Panc1 (cell line): ENCODE data around the gene LOC101059915.

Source experiments
- ATAC-seq: fragments of 200-7000 bp; cut with Tn5 transposase; 2 replicates; pipeline ENCODE4 v1.9.1; 2020; ENCODE audit warnings: mild to moderate bottlenecking, moderate library complexity
- BruUV-seq: library from RNA; stranded (reverse); fragments of 400-500 nt; replicated peaks from 2 replicates; lab custom pipeline; 2021; lab: Mats Ljungman, UMichigan
- CTCF ChIA-PET: fragments of 300-600 bp; sonication (Branson Sonifier 250); formaldehyde crosslinking; loops from one replicate; lab custom pipeline; 2022; ENCODE audit warnings: antibody characterized with exemption; lab: Charles Lee
- POLR2A ChIA-PET: fragments of 300-600 bp; sonication (Branson Sonifier 250); formaldehyde crosslinking; loops from one replicate; lab custom pipeline; 2022; ENCODE audit warnings: antibody characterized with exemption; lab: Charles Lee
- DNase-seq: peaks from one replicate; pipeline ENCODE4 v3.0.0-alpha.2; 2010; ENCODE audit warnings: low read depth, low spot score
- H3K27ac ChIP-seq: 2 replicates; pipeline ENCODE4 v1.5.1; 2011; ENCODE audit warnings: mild to moderate bottlenecking, low read length, inconsistent platforms
- H3K27me3 ChIP-seq: fragments of 200-500 bp; sonication (Bioruptor generic); 2 replicates; pipeline ENCODE4 v1.6.0; 2014; ENCODE audit warnings: low read length, inconsistent platforms; ENCODE audit not compliant: control insufficient read depth, insufficient read depth
- H3K36me3 ChIP-seq: fragments of 200-500 bp; sonication (Bioruptor generic); 2 replicates; pipeline ENCODE4 v1.5.1; 2014; ENCODE audit warnings: inconsistent platforms, mild to moderate bottlenecking, low read length, moderate library complexity; ENCODE audit not compliant: control insufficient read depth, insufficient read depth
- H3K4me1 ChIP-seq: 2 replicates; pipeline ENCODE4 v1.5.1; 2011; ENCODE audit warnings: inconsistent platforms, mild to moderate bottlenecking, low read length, moderate library complexity; ENCODE audit not compliant: control insufficient read depth, insufficient read depth
- H3K4me3 ChIP-seq, 2 experiments: 2 replicates each; pipeline ENCODE4 v1.5.1; 2011 to 2012; ENCODE audit warnings: low read depth in 2 of 2, low read length in 2 of 2, mild to moderate bottlenecking in 2 of 2, inconsistent platforms in 1 of 2, moderate library complexity in 1 of 2
- H3K9me3 ChIP-seq: fragments of 200-500 bp; sonication (Bioruptor generic); 2 replicates; pipeline ENCODE4 v1.5.1; 2014; ENCODE audit warnings: low read depth, mild to moderate bottlenecking, inconsistent platforms, low read length, moderate library complexity; ENCODE audit not compliant: control insufficient read depth, insufficient read depth
- CTCF ChIP-seq: fragments of 450-650 bp; IDR thresholded peaks from 2 replicates; pipeline ENCODE4 v1.5.1; 2017; ENCODE audit warnings: mild to moderate bottlenecking
- POLR2AphosphoS5 ChIP-seq: IDR thresholded peaks from 2 replicates; pipeline ENCODE4 v1.6.1; 2012; ENCODE audit warnings: mild to moderate bottlenecking, low read depth, low read length, moderate library complexity
- REST ChIP-seq, 2 experiments: IDR thresholded peaks; 2 replicates each; pipeline ENCODE4 v1.6.1; 2011 to 2012; ENCODE audit warnings: low read depth in 2 of 2, control low read depth in 1 of 2, low read length in 1 of 2, mild to moderate bottlenecking in 1 of 2, moderate library complexity in 1 of 2; ENCODE audit not compliant: insufficient read depth in 1 of 2
- SIN3A ChIP-seq: IDR thresholded peaks from 2 replicates; pipeline ENCODE4 v1.6.1; 2012; ENCODE audit warnings: low read depth, mild to moderate bottlenecking, low read length, moderate library complexity, borderline replicate concordance; ENCODE audit not compliant: insufficient read depth
- TCF7L2 ChIP-seq: IDR thresholded peaks from 2 replicates; pipeline ENCODE4 v1.6.1; 2011; ENCODE audit warnings: mild to moderate bottlenecking, low read depth, low read length, inconsistent platforms
- in situ Hi-C: cut with HindIII; loops from 2 replicates; pipeline ENCODE4 v1.10.0; 2016; ENCODE audit warnings: low sequenced_read_pairs, low pct_unique_long_range_greater_than_20kb
- intact Hi-C: fragments of 100-400 bp; cut with micrococcal nuclease; formaldehyde crosslinking; loops from one replicate; pipeline ENCODE4 v1.10.0; 2022; ENCODE audit not compliant: unreplicated experiment

The LOC101059915 gene

GRCh38 chrX:71626576-71626975 is 40.8 kb upstream of the LOC101059915 start:
- POLR2A ChIA-PET = no interaction called here
- Histone ChIP-seq H3K27me3 (no peaks in the 10 kb centered on the region), H3K36me3 (no peaks in the 10 kb centered on the region), H3K4me1 (no peaks in the 10 kb centered on the region; the same call in 1 of the 2 replicates), H3K27ac (no peak overlapping the region), H3K9me3 (no peaks in the 10 kb centered on the region), H3K4me3 (no peak overlapping the region)
- ATAC-seq (no peak), DNase-seq (no peak)
- in situ Hi-C loops (no loop called here), intact Hi-C loops (no loop called here)
- BruUV-seq = no TSS peak
- CTCF ChIA-PET = no interaction called here
- TF ChIP-seq SIN3A (no peak), CTCF (no peak), TCF7L2 (no peak), POLR2AphosphoS5 (no peak), REST (IDR thresholded peaks at IDR 0.05; ENCODE audit: insufficient read depth in 1 of 2, low read depth in 2 of 2, low read length in 1 of 2) (no peak)

- in situ Hi-C loops = no loop called here
- Histone ChIP-seq H3K9me3 (no peaks in the 10 kb centered on the region), H3K36me3 (no peaks in the 10 kb centered on the region), H3K27me3 (no peaks in the 10 kb centered on the region), H3K4me1 (no peaks in the 10 kb centered on the region; the same call in 1 of the 2 replicates), H3K4me3 (no peak overlapping the region), H3K27ac (no peak overlapping the region)
- ATAC-seq (no peak), DNase-seq (no peak)
- TF ChIP-seq REST (IDR thresholded peaks at IDR 0.05; ENCODE audit: insufficient read depth in 1 of 2, low read depth in 2 of 2, low read length in 1 of 2) = no peak
- TF ChIP-seq SIN3A = no peak
- TF ChIP-seq POLR2AphosphoS5 = no peak
- ChIA-PET POLR2A (no interaction called here), CTCF (no interaction called here)
- intact Hi-C loops = no loop called here
- BruUV-seq = no TSS peak
Measured at GRCh38 chrX:71627588-71628404, 39.5 kb upstream of the LOC101059915 start.
